Measurements from ENCODE around the gene IFT27.

Gene IFT27

GRCh38 chr22:36775964-36776669, at the start of gene IFT27:
TSS of gene IFT27 (minus strand) at chr22:36776119. CDS start at chr22:36775707, 412 bp downstream.
- DNase-seq, result peak; percentile 97

GRCh38 chr22:36824655-36825054, 48.7 kb upstream of the IFT27 start:
- DNase-seq, result no peak

DNA sequence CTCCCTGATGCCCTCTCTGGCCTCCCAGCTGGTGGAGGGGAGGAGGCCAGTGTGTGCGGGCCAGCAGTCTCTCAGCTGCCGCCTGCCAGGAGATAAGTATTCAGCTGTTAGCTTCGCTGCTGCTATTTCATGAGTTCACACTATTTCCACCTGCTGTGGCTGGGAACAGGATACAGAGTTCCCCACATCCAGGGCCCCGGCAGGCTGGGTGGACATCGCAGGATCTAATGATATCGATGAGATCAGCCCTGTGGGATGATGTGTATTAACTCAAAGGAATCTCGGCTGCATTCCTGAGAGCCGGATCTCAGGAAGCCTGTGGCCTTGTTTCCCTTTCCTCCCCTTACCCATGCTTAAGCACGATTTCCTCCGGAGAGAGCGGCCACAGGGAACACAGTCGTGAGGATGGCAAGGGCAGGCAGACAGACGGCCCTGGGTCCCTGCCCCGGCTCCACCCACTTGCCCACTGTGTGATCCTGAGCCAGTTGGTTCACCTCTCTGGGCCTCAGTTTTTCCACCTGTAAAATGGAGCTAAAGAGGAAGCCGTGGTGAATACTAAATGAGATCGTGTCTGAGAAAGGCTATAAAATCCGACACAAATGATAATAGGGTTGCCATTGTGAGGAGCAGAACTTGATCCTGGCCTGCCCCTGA, 47.4 kb upstream of the IFT27 start:
- DNase-seq, result no peak

- DNase-seq, result no peak
Observed at GRCh38 chr22:36822581-36822980, 46.7 kb upstream of the IFT27 start.

- DNase-seq, result no peak
Observed at GRCh38 chr22:36819112-36819511, 43.2 kb upstream of the IFT27 start.

DNA sequence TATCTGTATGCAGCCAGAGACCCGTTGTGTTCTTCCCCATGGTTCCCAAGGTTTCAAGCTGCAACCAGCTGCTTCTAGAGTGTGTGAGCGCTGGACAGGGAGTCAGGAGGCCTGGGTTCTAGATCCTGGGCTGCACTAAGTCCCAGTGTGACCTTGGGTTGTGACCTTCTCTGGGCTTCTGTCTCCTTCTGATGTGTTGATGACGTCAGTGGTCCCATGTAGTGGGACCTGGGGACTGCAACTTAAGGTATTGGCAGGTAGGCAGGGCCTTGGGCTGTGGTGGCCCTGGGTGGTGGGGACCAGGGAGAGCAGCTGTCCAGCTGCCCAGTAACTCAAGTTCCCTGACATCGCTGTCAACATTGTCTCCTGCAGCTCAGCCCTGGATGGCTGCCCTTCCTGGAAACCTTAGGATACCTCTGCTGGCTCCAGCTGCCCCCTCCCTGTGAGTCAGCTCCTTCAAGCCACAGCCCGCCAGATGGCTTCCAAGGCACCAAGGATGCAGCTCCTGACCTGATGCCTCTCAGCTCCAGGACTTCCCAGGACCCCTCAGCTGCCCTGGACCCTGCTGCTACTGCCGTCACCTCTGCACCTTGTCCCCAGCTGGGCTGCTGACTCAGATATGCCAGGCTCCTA, 42.2 kb upstream of the IFT27 start:
- no peak for DNase-seq

GRCh38 chr22:36817525-36817848, 41.6 kb upstream of the IFT27 start:
- DNase-seq, result no peak

DNA sequence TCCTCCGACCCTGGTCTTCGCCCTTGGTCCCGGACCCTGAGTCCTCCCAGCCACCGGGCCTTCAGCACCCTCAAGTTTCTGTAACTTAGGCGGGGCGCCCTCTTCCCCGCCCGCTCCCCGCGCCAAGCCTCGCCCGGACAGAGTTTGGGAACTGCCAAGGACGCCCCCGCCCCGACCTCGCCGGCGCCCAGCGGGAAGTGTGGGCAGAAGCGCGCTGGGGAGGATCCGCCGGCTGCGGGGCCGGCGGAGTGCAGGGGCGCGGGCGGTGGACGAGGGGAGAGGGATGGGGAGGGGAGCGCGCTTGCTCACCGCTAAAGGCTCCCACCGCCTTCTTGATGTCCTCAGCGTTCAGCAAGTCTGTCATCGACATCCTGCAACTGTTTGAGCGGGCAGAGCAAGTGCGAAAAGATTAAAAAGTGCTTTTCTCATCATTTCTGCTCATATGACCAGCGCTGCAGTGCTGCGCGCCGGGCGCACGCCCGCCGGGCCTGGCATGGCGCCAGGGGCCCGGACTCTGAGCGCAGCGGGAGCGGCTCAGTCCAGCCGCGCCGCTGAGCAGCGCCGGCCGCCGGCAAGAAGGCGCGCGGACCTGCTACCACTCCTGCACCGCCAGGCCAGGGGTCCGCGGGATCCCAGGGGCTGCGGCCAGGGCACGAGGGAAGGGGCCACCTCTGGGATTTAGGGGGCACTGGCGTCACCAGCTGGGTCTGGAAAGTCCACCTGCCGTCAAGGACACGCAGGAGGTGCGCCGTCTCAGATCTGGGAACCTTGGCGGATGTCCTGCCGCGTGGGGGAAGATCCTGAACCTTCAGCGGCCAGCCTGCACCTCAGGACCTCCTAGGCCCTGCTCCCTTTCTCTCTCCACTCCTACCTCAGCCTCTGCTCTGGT, 41.0 kb upstream of the IFT27 start, which contains the start of gene PVALB:
Gene PVALB, minus strand, starts transcription at position 400 of the 889 bp plus-strand sequence. Its CDS starts 30 bp downstream, at position 370.
- no peak for DNase-seq

DNA sequence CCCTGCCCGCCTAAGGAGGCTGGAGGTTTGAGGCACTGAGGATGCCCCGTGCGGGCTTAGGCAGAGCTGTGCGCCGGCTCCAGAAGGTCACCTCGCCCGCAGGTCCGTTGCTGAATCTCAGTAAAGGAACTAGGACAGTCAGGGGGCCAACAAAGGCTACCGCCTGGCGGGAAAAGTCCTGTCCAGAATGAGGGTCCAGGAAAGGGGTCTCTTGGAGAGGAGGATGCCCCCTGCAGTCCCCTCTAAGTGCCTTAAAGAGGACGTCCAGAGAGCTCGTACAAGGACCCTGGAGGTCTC, 40.4 kb upstream of the IFT27 start:
- no peak for DNase-seq

GRCh38 chr22:36815558-36816338, 39.8 kb upstream of the IFT27 start:
- no peak for DNase-seq

DNA sequence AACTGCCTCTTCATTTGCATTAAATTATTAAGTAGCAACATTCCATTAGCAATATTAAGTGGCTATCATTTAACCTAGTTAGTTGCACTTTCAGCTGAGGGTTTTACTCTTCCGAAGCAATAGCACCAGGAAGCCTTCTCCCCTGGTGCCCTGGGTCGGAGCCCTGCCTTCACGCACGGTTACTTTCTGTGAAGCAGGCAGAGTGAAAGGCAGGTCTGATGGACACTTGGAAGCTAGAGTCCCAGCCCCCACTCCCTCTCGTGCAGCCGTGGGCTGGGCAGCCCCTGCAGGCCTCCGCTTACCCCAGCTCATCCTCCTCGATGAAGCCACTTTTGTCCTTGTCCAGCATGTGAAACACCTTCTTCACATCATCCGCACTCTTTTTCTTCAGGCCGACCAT, 38.9 kb upstream of the IFT27 start:
- DNase-seq, result no peak

DNA sequence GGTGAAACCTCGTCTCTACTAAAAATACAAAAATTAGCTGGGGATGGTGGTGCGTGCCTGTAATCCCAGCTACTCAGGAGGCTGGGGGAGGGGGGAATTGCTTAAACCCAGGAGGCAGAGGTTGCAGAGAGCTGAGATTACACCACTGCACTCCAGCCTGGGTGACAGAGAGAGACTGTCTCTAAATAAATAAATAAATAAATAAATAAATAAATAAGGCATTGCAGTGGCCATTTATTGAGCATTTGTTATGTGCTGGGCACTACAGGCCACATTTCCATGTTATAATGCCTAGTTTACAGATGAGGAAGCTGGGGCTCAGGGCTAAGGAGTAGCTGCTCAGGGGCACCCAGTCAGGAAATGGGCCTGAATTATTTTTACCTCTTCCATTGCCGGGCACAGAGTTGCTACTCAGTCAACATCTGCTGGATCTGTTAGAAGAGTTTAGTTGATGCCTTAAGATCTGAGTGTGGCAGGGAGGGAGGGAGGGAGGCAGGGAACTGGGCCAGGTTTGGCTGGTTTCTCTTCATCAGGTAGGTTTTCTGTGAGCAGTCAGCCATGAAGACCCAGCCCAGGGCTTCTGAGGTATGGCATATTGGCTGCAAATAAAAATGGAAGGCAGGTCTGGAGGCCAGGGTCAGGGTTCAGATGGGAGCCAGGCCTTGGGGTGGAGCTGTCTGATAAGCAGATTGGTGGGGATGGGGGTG, 35.3 kb upstream of the IFT27 start:
- no peak for DNase-seq

DNA sequence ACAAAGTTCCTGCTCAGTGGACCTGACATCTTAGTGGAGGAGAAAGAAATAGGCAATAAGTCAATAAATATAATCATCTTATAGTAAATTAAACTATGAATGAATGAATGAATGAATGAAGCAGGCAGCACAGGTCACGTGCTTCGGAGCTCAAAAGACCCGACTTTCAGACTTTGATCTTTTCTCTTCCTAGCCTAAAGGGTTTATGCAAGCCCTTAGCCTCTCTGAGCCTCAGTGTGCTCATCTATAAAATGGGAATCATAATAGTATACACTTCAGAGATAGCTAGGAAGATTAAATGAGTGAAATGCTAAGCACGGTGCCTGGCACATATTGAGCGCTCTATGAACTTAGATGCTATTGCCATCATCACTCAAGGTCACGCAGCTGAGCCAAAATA, 33.4 kb upstream of the IFT27 start:
- DNase-seq, result no peak

- no peak for DNase-seq
Observed at GRCh38 chr22:36808721-36809344, 32.9 kb upstream of the IFT27 start.

DNA sequence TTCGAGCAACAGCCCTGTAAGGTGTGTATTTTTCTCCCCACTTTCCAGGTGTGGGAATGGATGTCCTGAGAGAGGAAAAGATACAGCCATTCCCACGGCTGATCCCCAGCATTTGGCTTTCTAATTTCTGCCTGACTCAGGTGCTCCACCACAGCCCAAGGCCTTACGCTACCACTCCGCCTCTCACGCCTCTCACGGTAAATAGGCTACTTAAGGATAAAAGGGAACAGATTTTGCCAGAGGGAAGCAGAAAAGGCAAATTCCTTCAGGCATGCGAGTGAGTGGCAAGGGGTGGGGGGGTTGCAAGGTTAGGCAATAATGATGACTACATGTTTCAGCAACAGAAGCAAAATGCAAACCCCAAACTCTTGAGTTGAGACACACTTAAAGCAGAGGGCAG, 31.7 kb upstream of the IFT27 start:
- DNase-seq, result no peak

- no peak for DNase-seq
Observed at GRCh38 chr22:36806835-36807234, 30.9 kb upstream of the IFT27 start.

GRCh38 chr22:36803358-36803757, 27.4 kb upstream of the IFT27 start:
- DNase-seq, result no peak

DNA sequence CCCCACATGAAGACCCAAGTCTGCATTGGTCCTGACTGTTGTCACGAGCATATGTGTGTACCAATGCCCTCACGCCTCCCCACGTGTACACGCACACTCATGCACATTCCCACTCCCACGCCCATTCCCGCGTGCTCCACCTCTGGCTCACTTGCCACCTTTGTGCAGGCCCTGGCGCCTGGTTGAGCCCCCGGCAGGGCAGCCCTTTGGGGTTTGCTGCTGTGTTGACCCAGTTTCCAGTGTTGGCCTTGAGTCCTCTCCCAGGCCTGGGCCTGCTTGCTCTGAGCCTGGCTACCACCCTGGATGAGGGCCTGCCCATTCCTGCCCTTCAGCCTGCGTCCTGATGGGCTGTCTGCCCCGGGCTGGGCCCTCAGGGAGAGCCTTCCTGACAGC, 22.8 kb upstream of the IFT27 start:
- DNase-seq, result no peak

DNA sequence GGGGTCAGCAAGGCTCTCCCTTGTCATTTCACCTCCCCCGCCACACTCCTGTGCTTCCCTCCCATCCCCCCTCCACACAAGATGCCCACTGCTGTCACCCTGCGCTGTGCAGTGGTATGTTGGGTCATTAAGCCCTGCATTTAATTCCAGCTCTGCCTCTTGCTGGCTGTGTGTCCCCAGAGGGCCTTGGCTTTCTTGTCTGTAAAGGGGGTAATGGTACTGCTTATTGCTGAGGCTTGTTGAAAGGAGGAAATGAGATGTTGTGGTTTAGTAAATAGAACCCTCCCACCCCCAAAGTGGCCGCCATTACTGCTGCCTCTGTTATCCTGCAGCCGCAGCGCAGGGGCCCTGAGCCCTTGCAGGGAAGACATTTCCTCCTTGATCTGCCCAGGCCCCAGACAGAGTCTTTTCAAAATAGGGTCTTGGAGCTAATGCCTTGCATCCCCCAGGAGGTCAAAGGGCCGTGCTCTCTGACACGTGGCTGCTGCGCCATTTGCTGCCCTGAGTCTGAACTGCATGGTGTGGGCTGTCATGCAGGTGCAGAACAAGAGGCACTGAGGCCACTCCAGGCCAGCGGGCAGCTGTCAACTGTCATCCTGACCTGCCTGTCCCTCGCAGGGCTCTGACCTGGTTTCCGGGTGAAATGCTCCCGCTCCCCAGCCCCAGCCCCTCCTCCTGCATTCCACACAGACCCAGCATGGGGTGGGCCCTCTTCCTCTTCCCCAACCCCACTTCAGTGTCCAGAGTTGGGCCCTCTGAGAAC, 22.2 kb upstream of the IFT27 start:
- DNase-seq, result no peak

DNA sequence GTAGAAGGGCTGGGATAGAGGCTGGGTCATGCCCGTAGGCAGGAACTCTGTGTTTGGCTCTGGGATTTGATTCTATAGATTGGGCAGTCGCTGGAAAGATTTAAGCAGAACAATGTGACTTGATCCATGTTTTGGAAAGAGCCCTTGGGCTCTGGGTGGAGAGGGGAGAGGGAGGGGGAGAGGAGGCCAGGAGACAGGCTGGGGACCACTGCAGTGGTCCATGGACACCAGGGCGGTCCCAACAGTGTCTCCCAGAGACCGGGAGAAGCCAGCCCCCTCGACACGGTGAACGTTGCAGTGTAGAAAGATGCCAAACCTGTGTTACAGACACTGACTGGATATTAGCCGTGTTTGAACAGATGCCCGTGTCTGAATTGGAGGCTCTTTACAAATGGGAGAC, 21.5 kb upstream of the IFT27 start:
- DNase-seq, result no peak

Data from CD4-positive, alpha-beta T cell treated with Interleukin-6 for 4 hours (primary cell).